ENCODE data around the gene SYTL3.
"Not testable (repeated sequence)": the region's sequence is repeated elsewhere in the genome, so short reads cannot be mapped to it uniquely, and the experiment has no call there.

SYTL3 gene

DNA sequence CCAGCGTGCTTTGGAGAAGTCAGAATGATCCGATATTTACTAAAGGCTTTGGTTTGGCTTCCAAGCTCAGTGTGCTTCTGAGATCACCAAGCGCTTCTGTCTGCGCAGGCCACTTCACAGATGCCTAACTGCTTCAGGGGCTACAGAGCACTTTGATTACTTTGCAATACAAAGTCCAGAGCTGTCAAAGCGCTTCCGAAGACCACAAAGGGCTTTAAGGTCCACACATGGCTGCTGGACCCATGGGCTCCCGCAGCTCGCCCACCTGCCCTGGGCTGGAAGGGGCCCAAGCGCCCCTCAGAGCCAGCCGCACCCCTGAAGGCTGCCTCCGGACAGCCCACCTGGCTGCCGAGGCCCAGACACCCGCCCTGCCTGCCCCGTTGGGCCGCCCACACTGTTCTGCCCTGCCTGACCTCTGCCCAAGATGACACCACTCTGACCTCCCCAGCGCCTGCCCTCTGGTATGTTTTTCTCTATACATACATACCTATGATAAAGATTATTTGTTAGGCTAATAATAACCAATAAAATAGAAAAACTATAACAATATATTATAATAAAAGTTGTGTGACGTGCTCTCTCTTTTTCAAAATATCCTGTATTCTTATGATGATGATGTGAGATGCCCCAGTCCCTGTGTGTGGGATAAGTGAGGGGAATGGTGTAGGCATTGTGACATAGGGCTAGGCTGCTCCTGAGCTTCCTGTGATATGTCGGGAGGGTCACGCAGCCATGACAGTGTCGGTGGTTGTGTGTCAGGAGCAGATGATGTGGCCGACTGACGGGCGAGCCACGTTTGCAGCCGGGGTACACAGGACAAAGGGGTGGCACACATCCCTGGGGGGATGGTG is 27.9 kb upstream of the SYTL3 start:
- DNase-seq (ENCODE audit: low read depth): no peak

DNA sequence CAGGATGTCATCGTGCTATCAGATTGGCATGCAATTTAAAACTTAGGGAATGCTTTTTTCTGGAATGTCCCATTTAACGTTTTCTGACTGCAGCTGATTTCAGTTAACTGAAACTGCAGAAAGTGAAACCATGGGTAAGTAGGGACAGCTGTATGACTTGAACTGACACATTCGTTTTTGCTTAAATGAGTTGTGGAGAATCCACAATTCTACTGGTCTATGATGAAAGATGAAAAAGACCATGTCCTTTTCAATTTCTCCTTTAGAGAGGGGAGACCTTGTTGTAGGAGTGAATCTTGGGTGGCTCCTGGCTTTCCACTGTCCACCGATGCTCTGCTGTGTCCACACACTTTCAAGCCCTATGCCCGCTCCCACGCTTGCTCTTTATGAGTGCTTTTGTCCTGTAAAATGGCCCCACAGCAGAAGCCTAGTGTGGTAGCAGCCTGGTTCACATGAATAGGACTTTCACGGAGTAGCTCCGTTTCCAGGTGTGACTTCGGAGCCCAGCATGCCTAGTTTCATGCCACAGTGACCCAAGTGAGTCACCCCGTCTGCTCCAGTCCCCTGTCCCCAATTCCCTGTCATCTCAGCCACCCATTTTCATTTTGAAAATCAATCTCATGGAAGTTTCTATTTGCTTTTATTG is 27.2 kb upstream of the SYTL3 start:
- DNase-seq (ENCODE audit: low read depth): no peak

DNA sequence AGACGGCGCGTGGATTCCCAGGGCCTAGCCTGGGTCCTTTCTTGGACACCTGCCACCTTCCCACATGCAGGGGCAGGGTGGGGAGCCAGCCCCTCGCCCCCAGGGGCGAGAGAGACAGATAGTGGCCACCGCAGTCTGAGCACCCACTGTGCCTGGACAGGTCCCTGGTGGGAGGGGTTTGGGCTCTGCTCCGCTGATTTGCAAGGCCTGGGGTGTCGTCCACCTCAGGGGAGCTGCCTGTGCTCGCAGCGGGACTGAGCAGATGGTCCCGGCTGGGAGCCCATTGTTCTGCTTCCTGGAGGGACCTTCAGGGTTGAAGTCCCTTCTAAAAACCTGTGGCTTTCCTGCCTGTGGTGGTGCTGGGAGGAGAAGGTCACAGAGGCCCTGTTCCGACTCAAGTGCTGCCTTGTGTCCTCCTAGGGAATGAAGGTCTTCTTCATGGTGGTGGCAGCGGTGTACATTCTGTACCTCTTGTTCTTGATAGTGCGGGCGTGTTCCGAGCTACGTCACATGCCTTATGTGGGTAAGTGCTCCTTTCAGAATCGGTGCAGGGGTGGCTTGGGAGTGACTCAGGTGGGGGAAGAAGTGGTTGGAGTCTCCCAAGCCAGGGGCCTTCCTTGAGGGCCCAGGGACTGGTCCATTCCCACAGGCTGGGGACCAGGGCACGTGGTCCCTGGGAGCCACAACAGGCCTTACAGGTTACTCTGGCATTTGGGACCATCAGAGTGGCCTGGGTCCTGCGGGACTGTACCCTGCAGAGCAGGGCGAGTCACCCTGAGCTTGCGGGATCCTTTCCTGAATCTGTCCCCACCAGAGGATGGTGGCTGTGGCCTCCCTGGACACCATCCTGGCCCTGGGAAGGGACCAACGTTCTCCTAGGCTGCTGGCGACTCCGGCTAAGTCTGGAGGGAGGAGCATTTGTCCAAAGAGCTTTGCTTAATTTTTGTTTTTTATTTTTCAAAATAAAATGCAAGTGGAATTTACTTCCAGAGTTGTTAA is 24.9 kb upstream of the SYTL3 start:
- DNase-seq (ENCODE audit: low read depth): no peak

DNA sequence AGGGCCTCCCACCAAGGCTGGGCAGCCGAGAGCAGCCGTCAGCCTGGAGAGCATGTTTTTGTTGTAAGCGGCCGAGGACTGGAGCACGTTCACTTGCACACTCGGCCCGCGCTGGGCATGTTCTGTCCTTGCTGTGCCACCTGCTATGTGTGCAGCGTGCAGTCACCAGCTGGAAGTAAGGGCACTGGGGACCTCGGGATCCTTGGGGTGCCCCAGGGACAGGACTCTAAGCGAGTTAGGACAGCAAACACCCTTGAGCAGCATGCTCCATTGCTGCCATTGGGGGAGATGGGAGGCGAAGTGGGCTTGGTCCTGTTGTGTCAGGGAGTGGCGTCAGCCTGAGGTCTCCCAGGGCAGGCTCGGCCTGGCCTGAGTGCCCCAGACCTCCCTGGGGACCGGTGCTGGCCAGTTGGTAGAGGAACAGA is 24.0 kb upstream of the SYTL3 start:
- no peak for DNase-seq (ENCODE audit: low read depth)

DNA sequence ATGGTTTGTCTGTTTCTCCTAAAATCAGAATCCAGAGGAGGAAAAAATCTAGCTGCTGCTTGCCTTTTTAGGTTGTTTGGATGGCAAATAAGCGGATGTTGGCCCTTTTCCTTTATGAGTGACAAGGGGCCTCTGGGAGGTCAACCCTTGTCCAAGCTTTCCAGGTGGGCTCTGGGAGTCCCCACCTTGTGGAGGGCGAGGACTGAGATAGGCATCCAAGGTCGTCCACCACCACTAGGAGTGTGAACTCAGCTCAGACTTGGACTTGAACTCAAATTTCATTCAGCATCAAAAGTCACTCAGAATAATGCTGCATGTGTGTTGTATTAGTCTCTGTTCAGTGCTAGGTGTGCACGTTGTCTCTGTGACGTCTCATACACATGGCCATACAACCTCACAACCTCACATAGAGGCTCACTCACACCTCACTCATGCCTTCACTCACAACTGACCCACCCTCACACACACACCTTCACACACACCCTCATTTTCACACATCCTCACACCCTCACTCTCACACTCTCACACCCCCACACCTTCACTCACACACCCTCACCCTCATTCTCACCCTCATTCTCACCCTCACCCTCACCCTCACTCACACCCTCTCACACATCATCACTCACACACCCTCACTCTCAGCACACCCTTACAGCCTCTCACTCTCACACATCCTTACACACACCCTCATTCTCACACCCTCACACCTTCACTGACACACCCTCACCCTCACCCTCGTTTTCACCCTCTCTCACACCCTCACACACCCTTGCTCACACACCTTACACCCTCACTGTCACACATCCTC is 23.3 kb upstream of the SYTL3 start:
- DNase-seq (ENCODE audit: low read depth): no peak

DNA sequence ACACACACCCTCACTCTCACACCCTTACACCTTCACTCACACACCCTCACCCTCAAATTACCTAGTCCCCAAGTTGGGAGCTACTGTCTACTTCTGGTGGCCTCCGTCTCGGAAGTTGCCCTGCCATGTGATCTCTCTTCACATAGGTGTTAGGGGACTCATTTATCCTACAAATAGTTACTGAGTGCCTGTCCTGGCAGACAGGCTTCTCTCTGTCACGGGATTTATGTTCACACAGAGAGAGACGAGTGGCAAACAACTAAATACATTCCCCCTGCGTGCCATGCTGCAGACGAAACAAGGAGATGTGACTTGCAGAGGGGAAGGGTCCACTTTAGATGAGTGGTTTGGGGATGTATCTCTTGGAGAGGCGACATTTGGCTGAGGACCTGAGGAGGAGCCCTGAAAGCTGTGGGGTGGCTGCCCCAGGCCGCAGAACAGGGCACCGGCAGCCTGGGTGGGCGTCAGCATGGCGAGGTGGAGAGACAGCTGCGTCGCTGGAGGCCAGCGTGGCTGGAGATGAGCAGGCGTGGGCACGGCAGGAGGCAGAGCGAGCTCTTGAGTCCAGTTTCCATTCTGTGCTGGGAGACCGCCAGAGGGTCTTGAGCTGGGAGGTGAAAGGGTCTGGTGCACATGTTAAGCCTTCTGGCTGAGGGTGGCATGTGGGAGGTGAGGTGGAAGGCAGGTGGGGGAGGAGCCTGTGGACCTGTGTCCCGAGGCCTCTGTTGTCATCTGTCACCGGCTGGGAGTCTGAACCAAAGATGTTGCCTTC is 22.5 kb upstream of the SYTL3 start:
- no peak for DNase-seq (ENCODE audit: low read depth)

DNA sequence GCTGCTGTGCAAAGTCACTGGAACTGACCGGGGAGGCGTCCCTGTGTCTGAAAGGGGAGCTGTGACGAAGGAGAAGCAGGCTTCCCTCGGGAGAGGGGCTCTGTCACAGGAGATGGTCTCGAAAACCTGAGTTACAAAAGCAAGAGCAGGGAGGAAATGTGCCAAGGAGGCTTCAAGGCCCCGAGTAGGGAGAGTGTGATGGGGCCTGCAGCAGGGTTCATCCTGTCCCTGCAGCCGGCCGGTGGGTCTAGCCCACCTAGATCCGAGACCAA is 22.0 kb upstream of the SYTL3 start:
- no peak for DNase-seq (ENCODE audit: low read depth)

DNA sequence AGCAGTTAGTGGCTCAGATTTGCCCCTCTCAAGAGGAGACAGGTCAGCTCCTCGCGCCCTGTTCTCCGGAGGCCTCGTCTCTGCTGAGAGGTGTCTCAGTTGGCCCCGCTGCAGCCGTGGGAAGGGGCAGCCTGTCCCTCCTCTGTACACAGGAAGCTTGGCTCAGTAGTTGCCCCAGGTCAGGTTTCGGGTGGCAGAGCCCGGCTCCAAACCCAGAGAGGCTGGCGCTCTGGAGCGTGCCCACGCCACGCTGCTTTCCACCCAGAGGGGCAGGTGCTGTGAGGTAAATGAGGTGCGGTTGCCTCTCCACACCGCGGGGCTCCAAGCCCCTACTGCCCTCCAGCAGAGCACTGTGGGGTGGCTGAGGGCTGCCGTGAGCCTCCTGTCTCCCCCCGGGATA is 21.3 kb upstream of the SYTL3 start:
- DNase-seq (ENCODE audit: low read depth): no peak

DNA sequence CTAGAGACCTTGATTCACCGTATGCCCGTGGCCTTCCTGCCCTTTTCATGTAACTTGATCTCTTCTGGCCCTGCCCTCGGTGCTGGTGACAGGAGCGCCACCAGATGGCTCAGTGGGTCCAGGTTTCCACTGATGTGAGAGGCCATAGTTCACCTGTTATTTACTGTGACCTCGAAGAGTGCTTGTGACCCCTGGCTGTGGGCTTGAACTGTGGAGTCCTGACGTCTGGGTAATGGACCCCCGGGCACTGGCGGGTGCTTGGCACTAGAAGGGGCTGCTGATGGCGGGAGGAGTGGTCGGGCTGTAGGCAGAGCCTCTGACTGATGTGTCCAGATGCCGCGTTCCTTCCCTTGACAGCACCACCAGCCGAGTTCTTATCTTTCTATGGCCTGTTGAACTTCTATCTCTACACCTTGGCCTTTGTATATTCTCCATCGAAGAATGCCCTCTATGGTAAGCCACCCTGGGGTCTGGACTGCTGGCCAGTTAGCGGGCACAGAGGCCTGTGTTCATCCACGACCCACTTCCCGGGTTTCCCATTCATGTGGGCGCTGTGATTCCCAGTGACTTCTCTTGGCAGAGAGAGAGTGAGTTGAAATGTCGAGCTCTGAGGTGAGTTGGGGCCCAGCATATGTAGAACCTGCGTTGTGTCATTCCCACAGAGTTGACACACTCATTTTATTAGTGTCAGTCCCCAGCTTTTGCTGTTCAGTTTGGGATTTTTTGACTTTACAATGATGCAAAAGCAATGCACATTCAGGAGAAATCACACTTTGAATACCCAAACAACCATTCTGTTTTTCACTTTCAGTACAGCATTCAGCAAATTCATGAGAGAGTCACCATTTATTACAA is 20.3 kb upstream of the SYTL3 start:
- DNase-seq (ENCODE audit: low read depth): no peak

DNA sequence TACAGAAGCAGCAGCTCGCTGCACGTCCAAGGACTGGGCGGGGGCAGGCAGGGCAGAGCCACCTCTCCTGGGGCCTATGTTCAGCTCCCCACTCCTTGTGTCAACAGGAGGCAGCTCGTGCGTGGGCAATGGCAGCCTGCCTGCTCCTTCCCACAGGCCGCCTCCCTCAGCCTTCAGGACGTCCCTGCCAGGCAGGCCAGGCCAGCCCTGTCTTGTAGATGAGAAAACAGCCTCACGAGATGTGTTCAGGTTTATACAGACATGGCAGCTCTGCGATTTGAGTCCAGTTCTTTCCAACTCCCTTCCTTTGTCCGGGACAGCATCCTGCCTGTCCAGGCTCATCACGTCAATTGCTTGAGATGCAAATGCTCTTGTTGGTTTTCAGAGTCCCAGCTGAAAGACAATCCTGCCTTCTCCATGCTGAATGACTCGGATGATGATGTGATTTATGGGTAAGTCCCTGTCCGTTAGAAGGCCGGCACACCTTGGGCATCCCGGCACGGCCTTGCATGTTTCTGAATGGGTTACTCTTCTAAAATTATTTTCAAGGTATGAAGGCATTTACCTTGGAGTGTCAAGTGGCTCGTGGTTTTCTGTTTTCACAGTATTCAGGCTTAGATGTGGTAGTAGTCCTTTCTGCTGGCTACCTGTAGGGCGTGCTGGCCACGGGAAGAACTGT is 18.8 kb upstream of the SYTL3 start:
- no peak for DNase-seq (ENCODE audit: low read depth)

DNA sequence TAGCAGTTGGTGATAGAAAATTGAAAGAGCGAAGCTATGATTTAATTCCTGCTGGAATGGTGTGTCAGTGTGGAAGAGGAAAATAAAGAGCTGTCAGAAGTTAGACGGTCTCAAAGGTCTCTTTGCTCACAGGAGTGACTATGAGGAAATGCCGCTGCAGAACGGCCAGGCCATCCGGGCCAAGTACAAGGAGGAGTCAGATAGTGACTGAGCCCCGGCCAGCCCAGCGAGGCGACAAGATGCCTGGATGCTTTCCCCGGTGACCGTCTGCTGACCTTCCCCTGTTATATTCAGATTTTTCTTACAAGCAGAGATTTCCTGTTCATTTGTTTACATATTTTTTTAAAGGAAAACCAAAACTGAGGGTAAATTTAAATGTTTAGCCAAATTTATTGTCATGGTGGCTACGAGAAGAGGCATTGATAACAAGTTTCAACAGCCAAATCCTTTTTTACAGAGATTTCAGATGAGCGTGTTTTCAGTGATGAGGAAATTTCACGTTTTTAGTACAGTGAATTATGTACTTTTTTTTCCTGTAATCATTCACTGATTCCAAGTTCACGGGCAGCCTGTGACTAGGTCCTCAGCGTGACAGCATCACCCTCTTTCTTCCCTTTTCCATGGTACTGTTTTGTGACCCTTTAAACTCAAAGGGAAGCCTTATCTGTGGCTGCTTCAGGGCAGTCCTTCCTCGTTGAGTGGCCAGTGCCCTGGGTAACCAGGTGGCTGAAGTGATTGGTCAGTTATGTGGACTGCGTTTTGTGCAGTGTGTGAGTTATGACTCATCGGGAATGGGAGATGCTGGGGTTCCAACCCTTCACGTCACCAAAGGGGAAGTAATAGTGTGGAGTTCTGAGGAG is 17.9 kb upstream of the SYTL3 start:
- DNase-seq (ENCODE audit: low read depth): no peak

DNA sequence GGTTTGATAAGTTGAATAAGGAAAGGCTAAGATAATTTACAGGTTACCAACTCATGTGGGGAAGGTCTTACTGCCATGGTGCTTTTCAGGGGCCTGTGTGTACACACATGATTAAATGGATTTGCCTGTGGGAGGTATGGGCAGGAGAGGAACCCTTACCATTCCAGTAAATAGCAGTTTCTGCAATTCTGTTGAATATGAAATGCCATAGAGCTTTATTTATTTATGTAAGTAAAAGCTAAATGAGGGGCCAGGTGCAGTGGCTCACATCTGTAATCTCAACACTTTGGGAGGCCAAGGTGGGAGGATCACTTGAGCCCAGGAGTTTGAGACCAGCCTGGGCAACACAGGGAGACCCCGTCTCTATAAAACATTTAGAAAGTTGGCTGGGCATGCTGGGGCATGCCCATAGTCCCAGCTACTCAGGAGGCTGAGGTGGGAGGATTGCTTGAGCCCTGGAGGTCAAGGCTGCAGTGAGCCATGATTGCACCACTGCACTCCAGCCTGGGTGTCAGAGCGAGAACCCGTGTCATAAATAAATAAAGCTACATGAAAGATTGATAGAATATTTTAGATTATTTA is 17.2 kb upstream of the SYTL3 start:
- DNase-seq (ENCODE audit: low read depth): not testable (repeated sequence)

DNA sequence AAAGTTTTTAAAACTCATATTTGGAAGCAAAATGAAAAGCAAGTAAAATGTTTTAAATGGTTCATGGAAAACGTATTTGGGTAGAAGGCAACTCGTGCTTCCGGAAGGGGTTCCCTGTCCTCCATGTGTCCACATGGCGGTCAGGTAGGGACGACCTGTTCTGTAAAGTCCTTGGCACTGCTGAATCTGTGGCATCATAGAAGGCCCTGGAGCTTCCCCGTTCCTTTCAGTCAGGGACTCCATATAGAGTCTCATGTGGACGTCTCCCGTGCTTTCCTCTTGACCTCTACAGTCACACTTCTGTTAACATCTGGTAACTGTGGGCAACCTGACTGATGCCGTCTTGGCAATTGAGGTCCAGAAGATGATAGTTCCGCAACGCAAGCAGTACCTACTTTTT is 16.7 kb upstream of the SYTL3 start:
- DNase-seq (ENCODE audit: low read depth): no peak

DNA sequence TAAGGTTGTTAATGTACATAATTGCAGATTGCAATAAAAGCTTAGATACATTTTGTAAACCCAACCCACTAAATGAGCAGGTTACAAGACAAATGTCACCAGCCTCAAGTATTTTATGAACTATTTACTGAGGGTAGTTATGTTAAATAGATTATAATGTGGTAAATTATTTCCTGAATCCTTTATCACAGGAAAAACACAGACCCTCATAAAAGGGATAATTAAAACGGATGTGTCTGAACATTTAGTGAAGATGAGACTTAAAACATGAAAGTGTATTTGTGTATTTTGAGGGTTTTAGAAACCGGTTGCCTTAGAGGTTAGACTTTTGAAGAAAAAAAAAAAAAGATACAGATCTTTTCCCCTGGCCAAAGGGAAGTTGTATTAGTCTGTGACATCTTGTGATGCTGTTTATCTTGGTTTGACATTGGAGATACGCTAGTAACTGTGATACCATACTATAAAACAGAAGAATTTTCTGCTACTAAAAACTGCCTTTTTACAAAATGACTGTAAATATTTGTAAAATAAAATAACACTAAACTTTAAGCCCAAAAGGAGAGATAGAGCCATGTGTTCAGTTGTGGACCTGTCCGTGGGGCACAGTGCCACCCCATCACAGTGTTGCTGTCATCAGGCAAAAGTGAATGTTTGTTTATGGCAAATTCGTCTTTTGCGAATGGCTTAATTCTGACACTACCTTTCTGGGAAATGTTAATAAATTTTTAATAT is 15.0 kb upstream of the SYTL3 start:
- DNase-seq (ENCODE audit: low read depth): no peak

DNA sequence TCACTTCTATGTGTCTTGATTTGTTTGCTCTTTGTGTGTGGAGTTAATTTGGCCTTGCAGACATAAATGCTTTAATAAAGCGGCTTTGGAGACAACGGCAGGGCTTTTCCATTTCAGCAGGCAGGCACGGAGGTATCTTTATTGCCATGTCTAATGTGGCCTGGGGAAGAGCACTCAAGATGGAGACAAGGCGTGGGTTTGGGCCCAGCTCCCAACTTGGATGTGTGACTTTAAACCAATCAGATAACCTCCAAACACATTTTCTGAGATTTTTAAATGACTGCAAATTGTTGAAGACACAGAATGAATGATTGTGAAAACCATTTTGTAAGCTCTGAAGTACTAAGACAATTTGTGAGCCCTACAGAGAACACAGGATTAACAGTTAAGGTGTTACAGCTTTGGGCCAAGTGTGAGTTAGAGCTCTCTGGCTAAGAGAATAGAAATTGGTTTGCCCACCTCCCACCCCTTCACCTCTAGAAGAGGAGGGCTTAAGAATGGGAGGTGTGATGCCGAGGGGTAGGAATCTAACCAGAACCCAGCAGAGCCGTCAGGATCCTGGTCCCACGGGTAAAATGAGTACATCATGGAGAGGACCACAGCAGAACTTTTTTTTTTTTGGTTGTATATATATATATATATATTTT is 14.3 kb upstream of the SYTL3 start:
- DNase-seq (ENCODE audit: low read depth): no peak

DNA sequence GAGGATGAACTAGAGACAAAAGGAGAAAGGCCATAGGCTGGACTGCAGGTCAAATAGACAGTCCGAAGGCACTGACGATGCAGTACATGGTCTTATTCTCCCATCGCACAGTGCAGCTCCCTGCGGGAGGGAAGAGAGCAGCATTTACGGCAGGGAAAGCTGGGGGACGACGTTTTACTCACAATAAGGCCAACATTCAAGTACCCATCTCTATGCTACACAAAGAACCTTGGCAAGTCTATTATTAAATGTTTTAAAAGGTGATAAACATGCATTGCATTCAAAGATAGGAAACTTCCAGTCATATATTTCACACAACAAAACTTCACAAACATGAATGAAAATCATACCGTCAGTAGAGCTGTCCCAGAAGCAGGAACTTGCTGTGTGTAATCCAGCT is 13.1 kb upstream of the SYTL3 start:
- DNase-seq (ENCODE audit: low read depth): no peak

DNA sequence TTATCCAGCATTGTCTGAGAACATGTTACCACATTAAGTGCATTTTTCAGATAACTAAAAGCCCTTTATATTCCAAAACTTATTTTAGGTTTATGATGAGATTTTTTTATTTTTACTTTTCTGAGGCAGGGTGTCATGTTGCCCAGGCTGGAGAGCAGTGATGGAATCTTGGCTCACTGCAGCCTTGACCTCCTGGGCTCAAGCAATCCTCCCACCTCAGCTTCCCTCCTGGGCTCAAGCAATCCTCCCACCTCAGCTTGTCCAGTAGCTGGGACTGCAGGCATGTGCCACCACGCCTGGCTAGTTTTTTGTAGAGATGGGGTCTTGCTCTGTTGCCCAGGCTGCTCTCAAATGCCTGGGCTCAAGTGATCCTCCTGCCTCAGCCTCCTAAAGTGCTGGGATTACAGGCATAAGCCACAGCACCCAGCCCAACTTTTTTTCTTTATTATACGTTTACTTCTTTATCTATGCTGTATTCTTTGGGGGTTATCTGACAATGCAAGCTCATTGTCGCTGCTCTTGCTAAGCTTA is 11.5 kb upstream of the SYTL3 start:
- DNase-seq (ENCODE audit: low read depth): no peak
